GM18507 (cell line): ENCODE data around the gene CYS1.

ENCODE experiments used
- DNase-seq: peaks from one replicate; pipeline ENCODE4 v3.0.0; 2011; ENCODE audit warnings: low read depth; ENCODE audit not compliant: insufficient read length; ENCODE audit errors: extremely low spot score
- FAIRE-seq: peaks from 2 replicates; lab custom pipeline; 2011; peaks lifted over from hg19 to GRCh38; lab: Jason Lieb, UNC

CYS1 gene

GRCh38 chr2:10075571-10076209 is 4.5 kb downstream of the CYS1 start:
- FAIRE-seq (peak; percentile 69), DNase-seq (no peak)

- FAIRE-seq = no peak
- DNase-seq = no peak
Measured at GRCh38 chr2:10075101-10075500, 5.1 kb downstream of the CYS1 start.

GRCh38 chr2:10073706-10074105 is 6.5 kb downstream of the CYS1 start:
- FAIRE-seq = no peak
- no peak for DNase-seq

GRCh38 chr2:10072656-10073480 is 7.3 kb downstream of the CYS1 start:
- DNase-seq (peak; percentile 69), FAIRE-seq (peak; percentile 97)

- no peak for FAIRE-seq
- no peak for DNase-seq
Measured at GRCh38 chr2:10071595-10071994, 8.6 kb downstream of the CYS1 start.

- FAIRE-seq = no peak
- no peak for DNase-seq
Measured at GRCh38 chr2:10071176-10071575, 9.0 kb downstream of the CYS1 start.

GRCh38 chr2:10067881-10068280 is 12.3 kb downstream of the CYS1 start:
- no peak for FAIRE-seq
- DNase-seq = no peak

GRCh38 chr2:10067330-10067729 is 12.9 kb downstream of the CYS1 start:
- FAIRE-seq (no peak), DNase-seq (no peak)

- DNase-seq (no peak), FAIRE-seq (no peak)
Measured at GRCh38 chr2:10065773-10066055, 14.5 kb downstream of the CYS1 start.

- DNase-seq (no peak), FAIRE-seq (no peak)
Measured at GRCh38 chr2:10064932-10065772, 15.1 kb downstream of the CYS1 start.

GRCh38 chr2:10063566-10063965 is 16.6 kb downstream of the CYS1 start:
- FAIRE-seq = no peak
- no peak for DNase-seq

- FAIRE-seq (no peak), DNase-seq (no peak)
Measured at GRCh38 chr2:10062931-10063365, 17.3 kb downstream of the CYS1 start.

GRCh38 chr2:10061221-10061925 is 18.8 kb downstream of the CYS1 start:
- DNase-seq (no peak), FAIRE-seq (no peak)

GRCh38 chr2:10059552-10060335 is 20.5 kb downstream of the CYS1 start:
- DNase-seq = no peak
- FAIRE-seq = no peak

- FAIRE-seq (no peak), DNase-seq (no peak)
Measured at GRCh38 chr2:10059016-10059351, 21.2 kb downstream of the CYS1 start.

- DNase-seq (no peak), FAIRE-seq (no peak)
Measured at GRCh38 chr2:10058251-10059015, 21.8 kb downstream of the CYS1 start.

GRCh38 chr2:10057231-10058107 is 22.7 kb downstream of the CYS1 start:
- FAIRE-seq = no peak
- DNase-seq = no peak

- no peak for FAIRE-seq
- no peak for DNase-seq
Measured at GRCh38 chr2:10056439-10056838, 23.8 kb downstream of the CYS1 start.
